Measurements from ENCODE around the gene HMG20A.
A peak's percentile ranks its signal among the peaks of the same experiment; 100 is the strongest.
"Not testable (repeated sequence)": the region's sequence is repeated elsewhere in the genome, so short reads cannot be mapped to it uniquely, and the experiment has no call there.

HMG20A gene

DNA sequence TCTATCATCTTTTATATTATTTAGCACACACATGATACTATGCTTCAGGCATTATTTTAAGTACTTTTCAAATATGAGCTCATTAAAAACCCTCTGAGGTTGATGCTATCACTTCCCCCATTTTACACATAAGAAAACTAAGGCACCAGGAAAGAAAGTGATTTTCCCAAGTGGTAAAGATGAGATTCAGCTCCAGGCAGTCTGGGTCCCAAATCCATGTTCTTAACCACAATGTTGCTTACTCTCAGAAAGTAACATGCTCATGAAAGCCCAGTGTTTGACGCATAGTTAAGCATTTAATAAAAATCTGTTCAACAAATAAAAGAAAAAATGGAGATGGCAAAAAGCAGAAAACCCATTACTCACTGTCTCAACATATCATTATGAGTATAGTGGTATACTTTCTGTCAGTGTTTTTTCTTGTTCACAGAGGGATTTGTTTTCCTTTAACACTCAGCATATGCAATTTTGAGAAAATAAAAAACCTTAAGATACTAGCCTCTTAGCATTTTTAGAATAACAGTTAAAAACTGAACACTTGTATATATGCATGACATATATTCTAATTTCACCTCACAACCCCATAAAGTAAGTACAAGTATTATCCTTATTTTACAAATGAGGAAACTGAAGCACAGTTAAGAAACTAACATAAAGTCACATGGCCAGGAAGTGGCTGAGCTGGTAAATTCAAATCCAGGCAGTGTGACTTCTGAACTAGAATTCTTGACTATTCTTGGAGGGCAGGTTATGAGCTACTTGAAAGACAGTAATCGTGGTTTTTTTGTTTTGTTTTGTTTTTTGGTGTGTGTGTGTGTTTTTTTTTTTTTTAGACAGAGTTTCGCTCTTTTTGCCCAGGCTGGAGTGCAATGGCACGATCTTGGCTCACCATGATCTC, 11.2 kb upstream of the HMG20A start:
- no peak for DNase-seq (ENCODE audit: low spot score)

DNA sequence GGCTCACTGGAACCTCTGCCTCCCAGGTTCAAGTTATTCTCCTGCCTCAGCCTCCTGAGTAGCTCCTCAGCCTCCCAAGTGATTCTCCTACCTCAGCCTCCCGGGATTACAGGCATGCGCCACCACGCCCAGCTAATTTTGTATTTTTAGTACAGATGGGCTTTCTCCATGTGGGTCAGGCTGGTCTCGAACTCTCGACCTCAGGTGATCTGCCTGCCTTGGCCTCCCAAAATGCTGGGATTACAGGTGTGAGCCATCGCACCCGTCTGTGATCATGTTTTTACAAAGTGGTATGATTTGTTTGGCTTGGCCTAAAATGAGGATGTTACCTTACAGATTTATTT, 10.6 kb upstream of the HMG20A start:
- not testable (repeated sequence) for DNase-seq (ENCODE audit: low spot score)

DNA sequence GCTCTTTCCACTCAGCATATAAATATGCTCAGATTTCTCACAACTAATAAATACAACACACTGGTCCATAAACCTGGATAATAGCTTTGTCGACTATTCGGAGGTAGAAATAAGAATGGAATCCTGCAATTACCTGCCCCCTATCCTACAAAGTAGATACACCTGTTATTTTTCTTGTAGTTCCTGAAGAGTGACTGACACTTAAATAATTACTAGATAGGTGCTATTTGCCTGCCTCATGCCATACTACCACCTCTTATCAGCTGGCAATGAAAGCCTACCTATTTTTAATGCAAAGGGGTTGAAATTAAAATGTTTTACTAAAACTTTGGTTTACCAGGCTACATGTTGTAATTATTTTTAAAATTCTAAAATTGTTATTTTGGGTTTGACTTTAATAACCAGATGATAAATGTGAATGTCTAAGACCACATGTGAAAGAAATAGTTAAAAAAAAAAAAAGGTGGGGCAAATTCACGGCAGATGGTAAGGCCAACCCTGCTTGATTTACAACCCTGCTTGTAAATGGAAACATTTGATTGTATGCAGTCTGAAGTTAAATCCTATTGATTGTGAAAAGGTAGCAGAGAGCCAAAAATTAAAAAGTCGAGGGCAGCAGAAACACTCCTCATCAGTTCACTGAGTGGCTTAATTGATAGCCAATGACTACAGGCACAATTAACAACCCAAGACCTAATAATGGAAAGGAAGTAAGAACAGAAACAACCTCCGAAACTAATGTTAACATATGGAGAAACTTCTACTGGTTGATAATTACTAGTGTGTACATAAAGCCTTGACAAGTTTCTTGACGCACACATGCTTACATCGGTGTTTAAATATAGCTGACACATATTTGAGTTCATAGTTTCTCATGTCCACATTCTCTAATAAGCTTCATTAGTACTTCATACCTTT, 9.7 kb upstream of the HMG20A start:
- no peak for DNase-seq (ENCODE audit: low spot score)

DNA sequence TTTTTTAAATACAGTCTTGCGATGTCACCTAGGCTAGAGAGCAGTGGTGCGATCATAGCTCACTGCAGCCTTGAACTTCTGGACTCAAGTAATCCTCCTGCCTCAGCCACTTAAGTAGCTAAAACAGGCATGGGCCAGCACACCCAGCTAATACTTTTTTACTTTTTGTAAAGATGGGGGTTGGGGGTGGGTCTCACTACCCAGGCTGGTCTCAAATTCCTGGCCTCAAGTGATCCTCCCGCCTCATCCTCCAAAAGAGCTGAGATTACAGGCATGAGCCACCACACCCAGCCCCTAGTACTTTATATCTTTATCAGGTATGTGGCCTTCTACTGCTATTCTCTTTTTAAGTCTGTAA, 9.1 kb upstream of the HMG20A start:
- DNase-seq (ENCODE audit: low spot score), result no peak

DNA sequence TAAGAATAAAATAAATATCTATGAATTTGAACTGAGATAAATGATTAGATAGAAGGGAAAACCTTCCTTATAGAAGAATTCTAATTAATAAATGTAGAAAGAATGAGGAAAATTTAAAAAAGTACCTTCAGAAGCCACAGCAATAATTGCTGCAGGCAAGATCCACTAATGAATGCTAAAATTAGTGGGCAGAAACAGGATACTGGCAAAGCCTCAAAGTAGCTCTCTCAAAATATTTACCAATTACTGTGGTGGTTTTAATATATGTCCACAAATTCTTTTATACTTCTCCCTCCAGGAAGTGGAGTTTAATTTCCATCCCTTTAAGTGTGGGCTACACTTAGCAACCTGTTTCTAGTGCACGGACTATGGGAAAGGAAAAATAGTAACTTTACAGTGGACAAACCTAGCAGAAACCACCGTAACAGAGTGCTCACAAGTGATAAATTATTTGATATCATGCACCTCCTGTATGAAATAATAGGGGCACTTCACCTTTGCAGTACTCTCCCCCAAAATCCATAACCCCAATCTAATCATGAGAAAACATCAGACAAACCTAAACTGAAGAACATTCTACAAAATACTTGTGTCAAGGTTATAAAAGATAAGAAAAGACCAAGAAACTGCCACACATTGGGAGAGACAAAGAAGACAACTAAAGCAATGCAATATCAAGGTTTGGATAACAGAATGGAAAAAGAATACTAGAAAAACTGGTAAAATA, 7.6 kb upstream of the HMG20A start:
- DNase-seq (ENCODE audit: low spot score), result no peak

DNA sequence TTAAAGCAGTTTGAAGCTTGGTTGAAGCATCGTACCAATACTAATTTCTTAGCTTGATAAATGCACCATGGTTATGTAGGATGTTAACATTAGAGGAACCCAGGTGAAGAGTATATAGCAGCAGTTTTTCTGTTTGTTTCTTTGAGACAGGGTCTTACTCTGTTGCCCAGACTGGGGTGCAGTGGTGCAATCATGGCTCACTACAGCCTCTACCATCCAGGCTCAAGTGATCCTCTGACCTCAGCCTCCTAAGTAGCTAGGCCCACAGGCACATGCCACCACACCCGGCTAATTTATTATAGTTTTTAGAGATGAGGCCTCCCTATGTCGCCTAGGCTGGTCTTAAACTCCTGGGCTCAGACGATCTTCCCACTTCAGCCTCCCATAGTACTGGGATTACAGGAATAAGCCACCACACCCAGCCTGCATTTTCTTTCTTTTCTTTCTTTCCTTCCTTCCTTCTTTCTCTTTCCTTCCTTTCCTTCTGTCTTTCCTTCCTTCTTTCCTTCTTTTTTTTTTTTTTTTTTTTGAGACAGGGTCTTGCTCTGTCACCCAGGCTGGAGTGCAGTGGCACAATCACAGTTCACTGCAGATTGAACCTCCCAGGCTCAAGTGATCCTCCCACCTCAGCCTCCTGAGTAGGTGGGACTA, 6.9 kb upstream of the HMG20A start:
- DNase-seq (ENCODE audit: low spot score), result no peak

DNA sequence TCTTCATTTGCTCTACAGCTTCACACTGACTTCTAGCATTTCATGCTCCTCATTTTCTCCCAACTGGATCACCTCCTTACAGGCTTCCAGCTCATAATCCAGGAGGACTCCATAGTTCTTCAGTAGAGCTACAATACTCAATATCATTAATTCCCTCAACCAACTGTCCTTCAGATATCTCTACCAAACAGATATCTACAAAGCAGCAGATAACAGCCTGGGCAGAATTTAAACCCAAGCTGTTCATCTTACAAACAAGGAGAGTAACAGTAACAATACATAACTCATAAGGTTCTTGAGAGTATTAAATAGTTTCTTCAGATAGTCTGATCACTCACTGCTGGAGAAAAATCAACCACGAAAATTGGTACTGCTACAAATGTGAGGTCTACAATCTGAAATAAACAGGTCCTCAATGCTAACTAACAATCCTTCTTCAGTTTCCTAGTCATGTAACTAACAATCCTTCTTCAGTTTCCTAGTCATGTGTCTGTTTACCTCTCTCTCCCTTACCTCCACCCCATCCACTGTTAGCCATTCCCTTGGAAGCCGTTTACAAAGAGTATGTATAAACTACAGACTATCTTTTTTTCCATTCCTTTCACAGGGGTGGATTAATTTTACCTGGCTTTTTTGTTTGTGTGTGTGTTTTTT, 5.8 kb upstream of the HMG20A start:
- DNase-seq (ENCODE audit: low spot score), result no peak

DNA sequence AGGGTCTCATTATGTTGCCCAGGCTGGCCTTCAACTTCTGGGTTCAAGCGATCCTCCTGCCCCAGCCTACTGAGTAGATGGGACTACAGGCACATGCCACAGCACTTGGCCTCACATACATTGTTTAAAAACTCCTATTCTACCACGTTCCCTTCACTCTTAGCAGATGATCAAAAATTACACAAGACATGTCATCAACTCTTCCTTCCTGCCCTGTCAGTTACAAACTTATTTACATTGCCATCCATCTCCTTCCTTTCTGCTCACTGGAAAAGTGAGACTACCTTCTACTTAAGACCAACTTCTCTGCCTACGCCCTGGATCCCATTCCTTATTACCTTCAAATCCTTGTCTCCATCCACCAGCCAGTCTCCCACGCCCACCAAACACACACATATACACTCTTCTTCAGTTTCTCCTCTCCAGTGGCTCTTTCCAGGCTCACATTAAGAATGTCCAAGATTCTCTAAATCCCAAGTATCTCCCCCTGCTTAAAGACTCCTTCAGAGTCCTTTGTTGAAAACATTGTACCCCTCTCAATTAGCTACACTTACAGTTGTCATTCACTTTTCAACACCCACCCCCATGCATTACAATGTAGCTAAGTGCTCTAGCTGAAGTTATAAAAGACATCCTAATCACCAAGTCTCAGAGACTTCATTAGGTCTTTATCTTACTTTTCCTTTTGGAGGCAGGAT, 5.1 kb upstream of the HMG20A start:
- DNase-seq (ENCODE audit: low spot score), result no peak

DNA sequence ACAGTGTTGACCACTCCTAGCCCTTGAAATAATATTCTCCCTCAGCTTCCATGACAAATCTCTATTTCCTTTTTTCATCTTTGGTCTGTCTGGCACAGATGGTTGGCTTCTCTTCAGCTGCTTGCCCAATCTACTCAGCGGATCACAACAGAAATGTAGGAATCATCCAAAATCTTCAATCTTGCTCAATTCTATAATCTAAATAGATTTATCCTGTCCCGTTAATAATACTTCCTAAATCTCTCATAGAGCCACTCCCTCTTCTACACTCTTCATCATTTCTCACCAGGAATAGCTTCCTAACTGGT, 4.6 kb upstream of the HMG20A start:
- no peak for DNase-seq (ENCODE audit: low spot score)

DNA sequence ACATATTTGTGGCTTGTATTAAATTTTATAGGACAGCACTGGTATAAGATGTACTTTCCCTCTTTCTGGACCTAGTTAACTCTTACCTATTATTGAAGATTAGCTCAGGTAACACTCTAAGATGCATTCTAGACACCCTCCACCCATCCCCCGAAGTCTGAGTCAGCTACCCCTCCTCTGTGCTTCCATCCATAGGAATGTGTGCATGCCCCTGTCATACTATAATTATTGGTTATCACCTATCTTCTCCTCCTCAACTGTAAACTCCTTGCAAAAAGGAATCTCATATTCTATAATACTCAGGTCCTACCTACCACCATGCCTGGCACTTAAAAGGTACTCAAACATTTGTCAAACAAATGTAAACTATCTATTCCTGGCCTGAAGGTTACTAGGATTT, 3.7 kb upstream of the HMG20A start:
- no peak for DNase-seq (ENCODE audit: low spot score)

DNA sequence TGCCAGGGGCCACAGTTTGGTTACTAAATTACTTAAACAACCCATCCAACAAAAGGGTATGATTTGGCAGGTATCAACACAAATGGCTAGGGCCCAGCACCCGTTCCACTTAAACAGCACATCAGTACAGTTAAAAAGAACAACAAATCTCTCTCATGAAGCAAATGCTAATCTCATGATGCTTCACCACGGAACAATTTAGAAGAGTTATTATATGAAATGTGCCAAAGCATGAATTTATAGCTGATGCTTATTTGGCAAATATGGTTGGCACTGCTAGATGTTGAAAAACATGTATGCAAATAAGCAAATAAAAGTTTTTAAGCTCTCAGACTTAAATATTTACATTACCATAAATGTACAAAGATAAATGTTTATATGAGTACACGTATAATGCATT, 3.1 kb upstream of the HMG20A start:
- DNase-seq (ENCODE audit: low spot score), result no peak

DNA sequence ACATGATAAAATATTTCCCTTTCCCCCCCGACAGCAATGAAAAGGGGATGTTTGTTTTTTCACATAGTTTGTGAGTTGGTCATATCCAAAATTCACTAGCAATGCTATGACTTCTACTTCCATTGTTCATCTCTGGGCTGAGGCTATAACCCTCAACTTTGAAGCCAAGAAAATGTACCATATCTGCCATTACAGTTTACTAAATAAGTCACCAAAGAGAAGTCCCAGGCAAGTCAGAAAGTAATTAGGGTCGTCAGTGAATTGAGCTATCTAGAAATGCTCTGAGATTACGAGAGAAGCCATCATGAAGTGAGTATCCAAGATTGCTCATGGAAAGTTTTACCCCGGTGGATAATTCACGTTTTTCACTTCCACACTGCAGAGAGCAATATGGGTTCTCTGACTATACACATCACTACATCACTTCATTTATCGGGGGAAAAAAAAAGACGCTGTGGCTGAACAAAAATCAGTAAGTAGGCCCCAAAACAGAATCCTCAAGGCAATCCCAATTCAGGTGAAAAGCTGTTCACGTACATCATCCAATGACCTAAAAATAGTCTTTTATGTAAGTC, 2.2 kb upstream of the HMG20A start:
- no peak for DNase-seq (ENCODE audit: low spot score)

DNA sequence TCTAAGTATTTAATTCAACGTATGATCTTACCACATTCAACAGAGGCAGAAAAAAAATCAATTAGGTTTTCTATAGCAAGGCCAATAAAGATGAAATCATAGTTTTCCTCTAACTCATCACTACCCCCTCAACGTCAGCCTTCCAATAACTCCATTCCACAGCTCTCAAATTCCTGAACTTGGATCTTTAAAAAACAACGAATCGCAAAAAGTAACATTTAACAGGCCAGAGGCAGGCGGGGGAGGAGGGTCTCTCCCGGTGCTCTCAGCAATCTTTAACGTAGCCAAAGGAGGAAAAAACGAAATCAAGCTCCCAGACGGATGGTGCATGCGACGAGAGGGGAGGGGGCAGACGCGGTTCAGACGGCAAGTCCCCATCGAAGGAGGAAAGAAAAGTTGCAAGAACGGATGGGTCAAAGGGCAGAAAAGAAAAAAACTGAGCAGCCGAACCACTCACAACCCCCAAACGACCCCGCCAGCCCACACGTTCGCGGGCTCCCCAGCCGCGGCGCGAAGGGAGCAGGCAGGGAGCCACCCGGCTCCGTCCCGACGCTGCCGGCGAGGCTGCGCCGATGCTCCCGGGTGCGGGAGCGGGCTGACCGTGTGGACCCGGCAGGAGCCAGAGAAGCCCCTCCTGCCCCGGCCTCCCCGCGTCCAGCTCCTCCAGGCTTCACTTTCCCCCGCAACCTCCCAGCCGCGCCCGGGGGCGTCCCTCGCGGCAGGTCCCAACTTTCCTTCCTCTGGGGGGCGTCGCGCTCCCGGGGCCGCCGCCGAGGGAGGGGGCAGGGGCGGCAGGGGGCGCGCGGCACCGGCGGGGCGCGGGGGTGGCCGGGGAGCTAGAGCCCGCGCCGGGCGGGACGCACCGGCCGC, 1.5 kb upstream of the HMG20A start:
- DNase-seq (ENCODE audit: low spot score), result peak; percentile 82

DNA sequence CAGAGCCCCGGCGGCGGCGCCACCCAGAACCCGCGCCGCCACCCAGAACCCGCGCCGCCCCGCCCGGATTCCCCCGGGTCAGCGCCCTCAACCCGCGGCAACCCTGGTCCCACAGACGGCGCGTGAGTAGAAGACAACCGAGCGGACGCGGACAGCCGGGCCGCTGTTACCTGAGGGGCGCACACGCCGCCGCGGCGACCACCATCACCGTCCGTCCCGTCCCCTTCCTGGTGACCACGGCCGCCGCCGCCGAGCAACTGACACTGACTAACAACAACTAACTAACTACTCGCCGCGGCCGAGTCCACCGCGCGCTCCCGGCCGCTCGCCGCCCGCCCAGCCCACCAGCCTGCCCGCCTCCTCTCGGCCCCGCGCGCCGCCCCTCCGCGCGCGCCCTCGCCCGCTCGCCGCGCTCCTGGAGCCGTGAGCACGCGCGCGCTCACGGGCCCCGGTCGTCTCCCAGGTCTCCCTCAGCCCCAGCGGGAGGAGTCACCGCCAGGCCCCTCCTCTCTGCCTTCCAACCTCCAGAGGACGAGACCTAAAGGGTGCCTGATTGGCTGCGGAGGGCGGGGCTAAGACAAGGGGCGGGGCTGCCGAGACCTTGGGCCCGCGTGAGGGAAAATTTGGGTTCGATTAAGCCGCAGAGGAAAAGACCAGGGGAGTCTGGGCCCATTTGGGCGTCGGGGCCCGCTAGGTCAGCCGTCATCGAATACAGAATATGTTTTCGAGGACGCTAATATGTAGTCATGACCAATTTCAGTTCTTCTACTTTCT, 665 bp upstream of the HMG20A start, which contains the start of gene PEAK1:
TSS of gene PEAK1 (minus strand) at position 269 of the 774 bp plus-strand sequence. CDS start 238,178 bp downstream, outside the sequence.
- DNase-seq (ENCODE audit: low spot score), result peak; percentile 96

DNA sequence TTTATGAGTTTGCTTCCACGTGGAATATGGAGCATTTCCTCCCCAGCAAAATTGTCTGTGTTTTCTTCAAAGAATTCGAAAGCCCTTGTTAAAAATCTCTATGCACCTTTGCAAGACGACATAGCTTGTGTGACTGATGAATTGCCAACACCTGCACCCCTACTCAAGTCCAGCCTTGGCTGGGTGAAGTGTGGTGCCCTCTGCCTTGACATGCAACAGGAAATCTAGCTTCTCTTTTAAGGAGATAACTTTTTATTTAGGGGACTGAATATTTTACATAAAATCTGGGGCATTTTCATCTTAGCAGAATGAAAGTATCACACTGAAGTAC, 647 bp downstream of the HMG20A start:
- DNase-seq (ENCODE audit: low spot score), result peak; percentile 20

DNA sequence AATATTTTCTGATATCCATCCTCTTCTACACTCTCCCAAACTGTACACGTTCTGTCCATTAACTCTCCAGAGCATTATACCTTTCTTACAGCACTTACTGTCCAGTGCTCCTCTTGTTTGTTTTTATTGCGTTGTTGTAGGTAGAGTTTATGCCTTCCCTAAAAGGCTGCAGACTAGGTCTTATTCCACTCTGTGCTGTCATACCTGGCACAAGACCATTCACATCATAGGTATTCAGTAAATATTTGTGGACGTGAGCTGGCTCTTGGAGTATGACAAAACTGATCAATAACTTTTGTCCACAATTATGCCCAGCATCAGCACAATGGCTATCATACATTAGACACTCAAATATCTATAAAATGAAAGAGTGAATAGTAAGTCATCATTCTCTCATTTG, 4.4 kb downstream of the HMG20A start:
- DNase-seq (ENCODE audit: low spot score), result no peak

DNA sequence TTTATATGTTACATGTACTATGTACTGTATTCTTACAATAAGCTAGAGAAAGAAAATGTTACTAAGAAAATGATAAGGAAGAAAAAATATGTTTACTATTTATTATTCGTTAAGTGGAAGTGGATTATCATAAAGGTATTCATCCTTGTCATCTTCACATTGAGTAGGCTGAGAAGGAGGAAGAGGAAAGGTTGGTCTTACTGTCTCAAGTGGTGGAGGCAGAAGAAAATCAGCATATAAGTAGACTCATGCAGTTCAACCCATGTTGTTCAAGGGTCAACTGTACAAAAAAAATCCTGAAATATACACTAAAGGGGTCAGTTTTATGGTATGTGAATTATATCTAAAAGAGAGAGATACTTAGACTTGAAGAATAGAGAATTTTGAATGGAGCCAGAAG, 5.7 kb downstream of the HMG20A start:
- no peak for DNase-seq (ENCODE audit: low spot score)

DNA sequence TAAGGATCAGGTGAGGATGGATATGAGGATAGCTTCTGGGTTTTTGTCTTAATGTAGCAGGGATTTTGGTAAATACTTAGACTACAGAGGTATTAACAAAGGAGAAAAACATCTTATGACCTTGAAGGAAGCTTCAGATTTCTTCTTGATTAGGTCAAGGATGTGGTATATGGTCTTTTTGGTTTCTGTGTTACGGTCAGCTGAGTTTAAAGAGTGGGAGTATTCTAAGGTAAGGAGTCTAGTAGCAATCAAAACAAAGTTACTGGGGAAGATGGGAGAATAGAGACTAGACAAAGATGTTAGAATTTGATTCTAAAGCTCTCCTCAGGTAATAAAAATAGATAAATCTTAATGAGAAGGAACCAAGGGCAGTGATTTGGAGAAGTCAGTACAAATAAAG, 6.2 kb downstream of the HMG20A start:
- DNase-seq (ENCODE audit: low spot score), result no peak

DNA sequence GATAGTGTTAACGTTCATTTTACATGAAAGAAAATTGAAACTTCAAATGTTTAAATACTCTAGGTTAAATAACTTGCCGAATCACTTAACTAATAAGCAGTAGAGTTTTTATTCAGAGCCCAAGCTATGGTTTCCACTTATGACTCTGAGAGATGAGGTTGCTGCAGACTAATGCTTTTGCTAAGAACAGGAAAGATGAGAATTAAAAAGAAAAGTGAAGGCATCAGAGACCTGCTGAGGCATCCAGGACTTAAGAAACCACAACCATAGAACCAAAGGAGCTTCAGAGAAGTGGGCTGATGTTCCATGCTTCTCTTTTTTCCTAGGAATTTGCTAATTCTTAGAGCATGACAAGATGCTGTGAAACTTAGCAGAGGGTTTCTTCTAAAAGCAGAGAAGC, 9.5 kb downstream of the HMG20A start:
- DNase-seq (ENCODE audit: low spot score), result no peak
